Measurements from ENCODE around the gene EIPR1.
"Not testable (repeated sequence)": the region's sequence is repeated elsewhere in the genome, so short reads cannot be mapped to it uniquely, and the experiment has no call there.

EIPR1 gene

GRCh38 chr2:3182848-3183247, 194.8 kb downstream of the EIPR1 start:
- H2BK5ac ChIP-seq (ENCODE audit: low read depth, low read length, poor library complexity, severe bottlenecking), result no peak overlapping the region
- WGBS, result 97% methylated on average over 2 of the region's 2 CpGs
- peaks cover 11 to 51% of the 10 kb centered on the region in 2 experiments for H3K36me3 ChIP-seq (ENCODE audit: control insufficient read depth in 1 of 2, insufficient read depth in 2 of 2, low read depth in 1 of 2, low read length in 2 of 2)

DNA sequence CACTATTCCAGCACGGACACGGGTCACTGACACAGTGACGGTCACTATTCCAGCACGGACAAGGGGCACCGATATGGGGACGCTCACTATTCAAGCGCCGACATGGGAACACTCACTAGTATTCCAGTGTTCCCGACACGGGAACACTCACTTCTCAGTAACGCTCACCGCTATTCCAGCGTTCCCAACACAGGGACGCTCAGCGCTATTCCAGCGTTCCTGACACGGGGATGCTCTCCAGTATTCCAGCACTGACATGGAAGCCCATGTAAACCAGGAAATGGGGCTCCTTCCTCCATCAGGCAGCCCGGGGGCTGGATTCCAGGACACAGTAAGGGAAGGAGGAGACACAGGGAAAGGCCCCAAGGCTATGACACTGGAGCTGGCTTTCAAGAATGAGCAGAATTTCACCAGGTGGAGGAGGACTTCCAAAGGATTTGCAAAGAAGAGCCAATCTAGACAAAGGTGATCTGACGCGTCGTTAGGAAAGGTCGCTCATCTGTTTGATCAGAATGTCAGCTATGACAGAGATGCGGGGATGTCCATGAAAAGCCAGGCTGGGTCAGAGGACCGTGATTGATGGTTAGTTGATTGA, 196.1 kb downstream of the EIPR1 start:
- no peak overlapping the region for H2AFZ ChIP-seq (ENCODE audit: low read depth, low read length)
- H3K14ac ChIP-seq (ENCODE audit: low read length in 2 of 2), result no peak overlapping the region
- peaks cover 11 to 53% of the 10 kb centered on the region in 2 experiments for H3K36me3 ChIP-seq (ENCODE audit: control insufficient read depth in 1 of 2, insufficient read depth in 2 of 2, low read depth in 1 of 2, low read length in 2 of 2)
- no peaks in the 10 kb centered on the region for H3K27me3 ChIP-seq (ENCODE audit: control insufficient read depth in 1 of 2, insufficient read depth in 1 of 2, low read length in 2 of 2)
- no peak for DNase-seq
- H2BK12ac ChIP-seq (ENCODE audit: low read length in 2 of 2), result no peak overlapping the region
- no peak overlapping the region for H3K4me2 ChIP-seq (ENCODE audit: low read length, poor library complexity, severe bottlenecking)
- H4K91ac ChIP-seq (ENCODE audit: low read length), result no peak overlapping the region
- no peak overlapping the region for H3K23ac ChIP-seq (ENCODE audit: low read length in 2 of 2)
- no peak overlapping the region for H2BK5ac ChIP-seq (ENCODE audit: low read depth, low read length, poor library complexity, severe bottlenecking)
- H3K4me1 ChIP-seq (ENCODE audit: control insufficient read depth, insufficient read depth, low read depth, low read length), result peaks cover 20% of the 10 kb centered on the region
- peaks cover 10% of the 10 kb centered on the region for H3K79me1 ChIP-seq (replicated peaks; ENCODE audit: low read length, poor library complexity, severe bottlenecking)
- H3K27ac ChIP-seq (ENCODE audit: low read length, poor library complexity, severe bottlenecking), result no peak overlapping the region
- H2BK15ac ChIP-seq (ENCODE audit: low read depth, poor library complexity, severe bottlenecking), result no peak overlapping the region
- no peak overlapping the region for H2AK5ac ChIP-seq (ENCODE audit: low read length, severe bottlenecking)
- no peak overlapping the region for H4K8ac ChIP-seq (ENCODE audit: low read length)
- H2BK120ac ChIP-seq (ENCODE audit: low read depth, low read length), result no peak overlapping the region
- H3K4me3 ChIP-seq (ENCODE audit: insufficient read depth in 1 of 2, low read depth in 1 of 2, low read length in 2 of 2), result no peak overlapping the region
- 92% methylated on average over 22 of the region's 24 CpGs for WGBS
- H3K9me3 ChIP-seq (ENCODE audit: control insufficient read depth, low read length), result peaks cover 9% of the 10 kb centered on the region
- H3K4ac ChIP-seq (ENCODE audit: low read depth in 1 of 2, low read length in 2 of 2), result no peak overlapping the region
- H3K18ac ChIP-seq (ENCODE audit: low read depth in 1 of 2, low read length in 2 of 2), result no peak overlapping the region
- H3K9ac ChIP-seq (ENCODE audit: low read length), result no peak overlapping the region

More at GRCh38 chr2:3182848-3183247, 194.8 kb downstream of the EIPR1 start:
- Histone ChIP-seq H2BK12ac (ENCODE audit: low read length in 2 of 2) (no peak overlapping the region), H2AK5ac (ENCODE audit: low read length, severe bottlenecking) (no peak overlapping the region), H3K27ac (ENCODE audit: low read length, poor library complexity, severe bottlenecking) (no peak overlapping the region), H2BK120ac (ENCODE audit: low read depth, low read length) (no peak overlapping the region), H3K4me2 (ENCODE audit: low read length, poor library complexity, severe bottlenecking) (no peak overlapping the region), H2AFZ (ENCODE audit: low read depth, low read length) (no peak overlapping the region), H3K4me3 (ENCODE audit: insufficient read depth in 1 of 2, low read depth in 1 of 2, low read length in 2 of 2) (no peak overlapping the region), H3K18ac (ENCODE audit: low read depth in 1 of 2, low read length in 2 of 2) (no peak overlapping the region), H4K91ac (ENCODE audit: low read length) (no peak overlapping the region), H2BK15ac (ENCODE audit: low read depth, poor library complexity, severe bottlenecking) (no peak overlapping the region), H3K23ac (ENCODE audit: low read length in 2 of 2) (no peak overlapping the region), H3K27me3 (ENCODE audit: control insufficient read depth in 1 of 2, insufficient read depth in 1 of 2, low read length in 2 of 2) (no peaks in the 10 kb centered on the region), H3K79me1 (replicated peaks; ENCODE audit: low read length, poor library complexity, severe bottlenecking) (peaks cover 10% of the 10 kb centered on the region), H3K9ac (ENCODE audit: low read length) (no peak overlapping the region), H4K8ac (ENCODE audit: low read length) (no peak overlapping the region), H3K4me1 (ENCODE audit: control insufficient read depth, insufficient read depth, low read depth, low read length) (peaks cover 15% of the 10 kb centered on the region), H3K4ac (ENCODE audit: low read depth in 1 of 2, low read length in 2 of 2) (no peak overlapping the region), H3K14ac (ENCODE audit: low read length in 2 of 2) (no peak overlapping the region), H3K9me3 (ENCODE audit: control insufficient read depth, low read length) (peaks cover 9% of the 10 kb centered on the region)
- no peak for DNase-seq

- not testable (repeated sequence) for H3K4me3 ChIP-seq (ENCODE audit: insufficient read depth in 1 of 2, low read depth in 1 of 2, low read length in 2 of 2); H3K14ac ChIP-seq (ENCODE audit: low read length in 2 of 2); H3K9me3 ChIP-seq (ENCODE audit: control insufficient read depth, low read length); H3K27me3 ChIP-seq (ENCODE audit: control insufficient read depth in 1 of 2, insufficient read depth in 1 of 2, low read length in 2 of 2); H3K27ac ChIP-seq (ENCODE audit: low read length, poor library complexity, severe bottlenecking); H3K4ac ChIP-seq (ENCODE audit: low read depth in 1 of 2, low read length in 2 of 2); H2AFZ ChIP-seq (ENCODE audit: low read depth, low read length); H4K91ac ChIP-seq (ENCODE audit: low read length); DNase-seq; H2BK12ac ChIP-seq (ENCODE audit: low read length in 2 of 2); H2AK5ac ChIP-seq (ENCODE audit: low read length, severe bottlenecking); H4K8ac ChIP-seq (ENCODE audit: low read length); H3K4me2 ChIP-seq (ENCODE audit: low read length, poor library complexity, severe bottlenecking); H3K18ac ChIP-seq (ENCODE audit: low read depth in 1 of 2, low read length in 2 of 2); H2BK5ac ChIP-seq (ENCODE audit: low read depth, low read length, poor library complexity, severe bottlenecking); H3K9ac ChIP-seq (ENCODE audit: low read length); H3K23ac ChIP-seq (ENCODE audit: low read length in 2 of 2); H2BK15ac ChIP-seq (ENCODE audit: low read depth, poor library complexity, severe bottlenecking); H2BK120ac ChIP-seq (ENCODE audit: low read depth, low read length)
- peaks cover 6 to 50% of the 10 kb centered on the region in 2 experiments for H3K36me3 ChIP-seq (ENCODE audit: control insufficient read depth in 1 of 2, insufficient read depth in 2 of 2, low read depth in 1 of 2, low read length in 2 of 2)
- H3K79me1 ChIP-seq (replicated peaks; ENCODE audit: low read length, poor library complexity, severe bottlenecking), result peaks cover 10% of the 10 kb centered on the region
- peaks cover 25% of the 10 kb centered on the region for H3K4me1 ChIP-seq (ENCODE audit: control insufficient read depth, insufficient read depth, low read depth, low read length)
- 85% methylated on average over 30 of the region's 30 CpGs for WGBS
Measured at GRCh38 chr2:3180909-3181221, 196.8 kb downstream of the EIPR1 start.

- 85% methylated on average over 50 of the region's 50 CpGs for WGBS
- H3K27ac ChIP-seq (ENCODE audit: low read length, poor library complexity, severe bottlenecking), result no peak overlapping the region
- H4K91ac ChIP-seq (ENCODE audit: low read length), result no peak overlapping the region
- peaks cover 9% of the 10 kb centered on the region for H3K9me3 ChIP-seq (ENCODE audit: control insufficient read depth, low read length)
- H3K27me3 ChIP-seq (ENCODE audit: control insufficient read depth in 1 of 2, insufficient read depth in 1 of 2, low read length in 2 of 2), result no peaks in the 10 kb centered on the region
- H3K4ac ChIP-seq (ENCODE audit: low read depth in 1 of 2, low read length in 2 of 2), result no peak overlapping the region
- no peak overlapping the region for H3K14ac ChIP-seq (ENCODE audit: low read length in 2 of 2)
- H4K8ac ChIP-seq (ENCODE audit: low read length), result no peak overlapping the region
- no peak for DNase-seq
- H3K9ac ChIP-seq (ENCODE audit: low read length), result no peak overlapping the region
- peaks cover 25% of the 10 kb centered on the region for H3K4me1 ChIP-seq (ENCODE audit: control insufficient read depth, insufficient read depth, low read depth, low read length)
- H2BK5ac ChIP-seq (ENCODE audit: low read depth, low read length, poor library complexity, severe bottlenecking), result no peak overlapping the region
- H3K36me3 ChIP-seq (ENCODE audit: control insufficient read depth in 1 of 2, insufficient read depth in 2 of 2, low read depth in 1 of 2, low read length in 2 of 2), result peaks cover 5 to 47% of the 10 kb centered on the region in 2 experiments
- H3K4me2 ChIP-seq (ENCODE audit: low read length, poor library complexity, severe bottlenecking), result no peak overlapping the region
- H2BK12ac ChIP-seq (ENCODE audit: low read length in 2 of 2), result no peak overlapping the region
- H3K18ac ChIP-seq (ENCODE audit: low read depth in 1 of 2, low read length in 2 of 2), result no peak overlapping the region
- H2AK5ac ChIP-seq (ENCODE audit: low read length, severe bottlenecking), result no peak overlapping the region
- no peak overlapping the region for H2AFZ ChIP-seq (ENCODE audit: low read depth, low read length)
- H2BK15ac ChIP-seq (ENCODE audit: low read depth, poor library complexity, severe bottlenecking), result no peak overlapping the region
- H3K79me1 ChIP-seq (replicated peaks; ENCODE audit: low read length, poor library complexity, severe bottlenecking), result peaks cover 10% of the 10 kb centered on the region
- H3K23ac ChIP-seq (ENCODE audit: low read length in 2 of 2), result no peak overlapping the region
- no peak overlapping the region for H3K4me3 ChIP-seq (ENCODE audit: insufficient read depth in 1 of 2, low read depth in 1 of 2, low read length in 2 of 2)
- no peak overlapping the region for H2BK120ac ChIP-seq (ENCODE audit: low read depth, low read length)
Measured at GRCh38 chr2:3180082-3180908, 197.3 kb downstream of the EIPR1 start.
